ENCODE measurements around the gene KCNK17. TPM values are rescaled to one million over a fixed set of nuclear protein-coding genes. Genes with fewer than 3 reads are reported as not detected.

The KCNK17 gene
- total RNA-seq, 2 donors from 2014 or later, result 0.37 TPM; not detected in 1

GRCh38 chr6:39343396-39343870, 29.2 kb upstream of the KCNK17 start:
- Histone ChIP-seq H3K9ac (ENCODE audit: extremely low read depth, low read length, poor library complexity, severe bottlenecking) (no peak overlapping the region), H3K9me3 (ENCODE audit: control insufficient read depth, low read length) (no peaks in the 10 kb centered on the region), H3K4me3 (ENCODE audit: low read length) (no peak overlapping the region), H3K36me3 (ENCODE audit: control insufficient read depth, insufficient read depth, low read length) (no peaks in the 10 kb centered on the region), H3K27me3 (ENCODE audit: control insufficient read depth, insufficient read depth, low read length, poor library complexity, severe bottlenecking) (no peaks in the 10 kb centered on the region), H3K4me1 (ENCODE audit: control insufficient read depth, insufficient read depth, low read length) (peaks cover 13% of the 10 kb centered on the region), H3K27ac (ENCODE audit: low read depth, low read length) (no peak overlapping the region)
- 87 to 89% methylated on average over 9 of the region's 9 CpGs for WGBS, 2 experiments (ENCODE audit: insufficient coverage in 1 of 2, insufficient read length in 1 of 2)
- H3K36me3 Mint-ChIP-seq (ENCODE audit: low read depth), result no peaks in the 10 kb centered on the region
- peak; percentile 64 for DNase-seq
- H3K4me3 Mint-ChIP-seq, result no peak overlapping the region
- TF ChIP-seq CTCF (conservative IDR thresholded peaks at IDR 0.05), result peak; percentile 32
- H3K4me1 Mint-ChIP-seq, result peaks cover 32% of the 10 kb centered on the region
- H3K27me3 Mint-ChIP-seq (ENCODE audit: insufficient read depth), result peaks cover 2% of the 10 kb centered on the region
- H3K27ac Mint-ChIP-seq, result no peak overlapping the region
- H3K9me3 Mint-ChIP-seq, result no peaks in the 10 kb centered on the region

- no peak overlapping the region for H3K27ac Mint-ChIP-seq
- WGBS, 2 experiments (ENCODE audit: insufficient coverage in 1 of 2, insufficient read length in 1 of 2), result 90 to 93% methylated on average over 4 to 14 of the region's 14 CpGs
- DNase-seq, result no peak
- Histone ChIP-seq H3K9me3 (ENCODE audit: control insufficient read depth, low read length) (no peaks in the 10 kb centered on the region), H3K4me1 (ENCODE audit: control insufficient read depth, insufficient read depth, low read length) (peaks cover 13% of the 10 kb centered on the region), H3K27me3 (ENCODE audit: control insufficient read depth, insufficient read depth, low read length, poor library complexity, severe bottlenecking) (no peaks in the 10 kb centered on the region), H3K9ac (ENCODE audit: extremely low read depth, low read length, poor library complexity, severe bottlenecking) (no peak overlapping the region), H3K36me3 (ENCODE audit: control insufficient read depth, insufficient read depth, low read length) (no peaks in the 10 kb centered on the region), H3K27ac (ENCODE audit: low read depth, low read length) (no peak overlapping the region), H3K4me3 (ENCODE audit: low read length) (no peak overlapping the region)
- TF ChIP-seq CTCF (conservative IDR thresholded peaks at IDR 0.05), result no peak
- no peaks in the 10 kb centered on the region for H3K27me3 Mint-ChIP-seq (ENCODE audit: insufficient read depth)
- H3K4me1 Mint-ChIP-seq, result peaks cover 32% of the 10 kb centered on the region
- H3K4me3 Mint-ChIP-seq, result no peak overlapping the region
- no peaks in the 10 kb centered on the region for H3K9me3 Mint-ChIP-seq
- no peaks in the 10 kb centered on the region for H3K36me3 Mint-ChIP-seq (ENCODE audit: low read depth)
Measured at GRCh38 chr6:39342692-39343395, 28.6 kb upstream of the KCNK17 start.

- H3K9me3 Mint-ChIP-seq, result no peaks in the 10 kb centered on the region
- peaks cover 32% of the 10 kb centered on the region for H3K4me1 Mint-ChIP-seq
- Histone ChIP-seq H3K27me3 (ENCODE audit: control insufficient read depth, insufficient read depth, low read length, poor library complexity, severe bottlenecking) (no peaks in the 10 kb centered on the region), H3K9ac (ENCODE audit: extremely low read depth, low read length, poor library complexity, severe bottlenecking) (no peak overlapping the region), H3K36me3 (ENCODE audit: control insufficient read depth, insufficient read depth, low read length) (no peaks in the 10 kb centered on the region), H3K4me3 (ENCODE audit: low read length) (no peak overlapping the region), H3K4me1 (ENCODE audit: control insufficient read depth, insufficient read depth, low read length) (peaks cover 13% of the 10 kb centered on the region), H3K9me3 (ENCODE audit: control insufficient read depth, low read length) (no peaks in the 10 kb centered on the region), H3K27ac (ENCODE audit: low read depth, low read length) (no peak overlapping the region)
- no peaks in the 10 kb centered on the region for H3K36me3 Mint-ChIP-seq (ENCODE audit: low read depth)
- peaks cover 1% of the 10 kb centered on the region for H3K27me3 Mint-ChIP-seq (ENCODE audit: insufficient read depth)
- no peak for TF ChIP-seq CTCF (conservative IDR thresholded peaks at IDR 0.05)
- no peak for DNase-seq
- WGBS, 2 experiments (ENCODE audit: insufficient coverage in 1 of 2, insufficient read length in 1 of 2), result 97% methylated on average over 5 of the region's 5 CpGs; no CpG with 5 or more reads in 1 of the 2 experiments
- H3K4me3 Mint-ChIP-seq, result no peak overlapping the region
- H3K27ac Mint-ChIP-seq, result no peak overlapping the region
Measured at GRCh38 chr6:39341937-39342336, 27.7 kb upstream of the KCNK17 start.

Measured in endodermal cell (in vitro differentiated cells).